Gastroesophageal sphincter (tissue), 4 donors: ENCODE results near the gene METTL24. TPM values are rescaled to one million over a fixed set of nuclear protein-coding genes. Genes with fewer than 3 reads are reported as not detected.
"Not testable (repeated sequence)": the region's sequence is repeated elsewhere in the genome, so short reads cannot be mapped to it uniquely, and the experiment has no call there.

Experiments used
- ATAC-seq: fragments of 150-250 bp; one replicate; pipeline ENCODE4 v1.9.1; 2016; ENCODE audit warnings: mild to moderate bottlenecking, moderate library complexity
- H3K27ac ChIP-seq, 4 donors: fragments of 200-600 bp; sonication (generic) in 3 of 4; 1 replicate in 3 of 4; 2 replicates in 1 of 4; pipeline ENCODE4 v1.5.1; 2016 to 2019
- H3K27me3 ChIP-seq: fragments of 200-600 bp; sonication (generic); one replicate; pipeline ENCODE4 v1.5.1; 2019
- H3K36me3 ChIP-seq, 2 donors: fragments of 200-600 bp; sonication (generic); one replicate each; pipeline ENCODE4 v1.5.1; 2019; ENCODE audit warnings: control low read depth in 1 of 2
- H3K4me1 ChIP-seq, 3 donors: fragments of 200-600 bp; sonication (generic); 1 replicate in 2 of 3; 2 replicates in 1 of 3; pipeline ENCODE4 v1.5.1; 2016 to 2019; ENCODE audit warnings: control low read depth in 2 of 3
- H3K4me3 ChIP-seq, 2 donors: fragments of 200-600 bp; sonication (generic); one replicate each; pipeline ENCODE4 v1.5.1; 2019; ENCODE audit warnings: mild to moderate bottlenecking in 1 of 2, moderate library complexity in 1 of 2
- H3K9me3 ChIP-seq, 3 donors: fragments of 200-600 bp; sonication (generic); one replicate each; pipeline ENCODE4 v1.5.1; 2017 to 2019; ENCODE audit warnings: control low read depth in 2 of 3
- CTCF ChIP-seq, 4 experiments: fragments of 200-600 bp in 2 of 4; fragments of 450-650 bp in 2 of 4; sonication (generic) in 1 of 4; IDR thresholded peaks; one replicate each; pipeline ENCODE4 v1.5.1; 2017 to 2019; ENCODE audit warnings: antibody characterized with exemption in 4 of 4, mild to moderate bottlenecking in 2 of 4, moderate library complexity in 2 of 4
- EP300 ChIP-seq: sonication (generic); formaldehyde crosslinking; IDR thresholded peaks from one replicate; pipeline ENCODE4 v1.6.1; 2017; ENCODE audit warnings: antibody characterized with exemption, mild to moderate bottlenecking
- POLR2A ChIP-seq, 2 donors: fragments of 450-650 bp; IDR thresholded peaks; one replicate each; pipeline ENCODE4 v1.6.1; 2017; ENCODE audit warnings: antibody characterized with exemption in 2 of 2, mild to moderate bottlenecking in 2 of 2, moderate library complexity in 1 of 2
- POLR2AphosphoS5 ChIP-seq: sonication (generic); formaldehyde crosslinking; IDR thresholded peaks from one replicate; pipeline ENCODE4 v1.6.1; 2017; ENCODE audit warnings: antibody characterized with exemption
- WGBS, 2 donors: methylation state at CpG; one replicate each; pipeline ENCODE4 v1.1.5; 2018; ENCODE audit warnings: low coverage in 1 of 2; 5-methylcytosine and 5-hydroxymethylcytosine counted together
- total RNA-seq, 4 donors: library from RNA; depleted of rRNA; stranded (reverse); fragments of >200 nt; gene quantifications; one replicate each; pipeline ENCODE4 v1.1.0, GENCODE V29; 2016

Gene METTL24
- total RNA-seq, 4 donors from 2014 or later: 18.6 to 33.6 (median 24.4) TPM

DNA sequence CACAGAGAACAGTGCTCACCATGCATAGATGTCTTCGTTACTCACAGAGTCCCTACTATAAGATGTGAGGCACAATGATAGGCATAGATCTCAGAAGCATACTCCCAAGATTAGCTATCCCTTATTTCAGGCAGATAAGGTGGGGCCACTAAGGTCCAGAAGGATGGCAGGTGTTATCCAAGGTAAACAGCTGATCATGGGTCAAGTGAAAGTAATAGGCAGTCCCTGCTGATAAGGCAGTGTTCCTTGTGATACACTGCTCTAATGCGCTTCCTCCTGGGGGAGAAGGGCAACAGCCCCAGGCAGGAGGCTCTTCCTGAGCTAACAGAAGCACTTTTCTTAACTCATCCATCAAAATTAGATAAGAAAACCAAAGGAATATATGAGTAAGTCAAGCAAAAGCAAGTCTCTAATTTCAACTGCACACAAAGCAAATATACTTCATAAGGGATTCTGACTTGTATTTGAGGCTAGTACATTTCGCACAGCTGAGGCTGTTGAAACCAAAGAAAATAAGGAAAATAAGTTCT is 42.2 kb downstream of the METTL24 start:
- Histone ChIP-seq H3K36me3 (peaks cover 0 to 16% of the 10 kb centered on the region in 2 donors), H3K27me3 (no peaks in the 10 kb centered on the region), H3K9me3 (no peaks in the 10 kb centered on the region), H3K4me3 (no peak overlapping the region), H3K27ac (no peak overlapping the region), H3K4me1 (peaks cover 0 to 11% (median 0%) of the 10 kb centered on the region in 3 donors)
- TF ChIP-seq POLR2AphosphoS5 (no peak), EP300 (no peak), CTCF (IDR thresholded peaks at IDR 0.05) (no peak), POLR2A (IDR thresholded peaks at IDR 0.05) (no peak)
- ATAC-seq: no peak
- 86 to 94% methylated on average over 2 to 3 of the region's 3 CpGs for WGBS, 2 donors

DNA sequence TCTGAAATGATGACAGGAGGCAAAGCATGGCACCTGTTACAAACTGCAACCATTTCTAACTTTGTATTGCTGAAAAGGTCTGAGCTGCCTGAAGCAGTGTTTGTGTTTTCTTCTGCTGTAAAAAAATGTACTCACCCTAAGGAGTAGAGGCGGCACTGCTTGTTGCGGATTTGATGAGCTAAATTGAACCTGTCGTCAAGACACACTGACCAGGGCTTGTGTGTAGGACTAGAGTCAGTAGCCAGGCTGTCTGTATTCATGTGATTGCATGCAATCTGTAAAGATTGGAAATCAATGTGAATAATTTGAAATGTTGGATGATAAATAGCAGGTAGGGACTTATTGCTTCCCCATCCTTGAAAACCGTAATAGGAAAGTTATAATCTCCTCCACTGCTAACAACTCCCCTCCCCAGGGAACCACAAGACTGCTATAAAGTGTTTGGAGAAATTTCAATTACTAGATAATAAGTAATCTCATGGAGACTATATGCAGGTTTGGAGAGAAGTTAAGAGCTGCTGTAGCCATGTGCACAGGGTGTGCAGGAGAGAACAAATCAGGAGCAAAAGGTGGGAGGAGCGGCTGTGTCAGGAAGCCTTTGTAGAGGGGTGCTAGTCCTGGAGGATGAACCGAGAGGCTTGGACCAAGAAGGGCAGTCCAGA is 42.8 kb downstream of the METTL24 start:
- Histone ChIP-seq H3K27ac (no peak overlapping the region), H3K4me1 (peaks cover 0 to 11% (median 0%) of the 10 kb centered on the region in 3 donors), H3K27me3 (no peaks in the 10 kb centered on the region), H3K36me3 (peaks cover 0 to 16% of the 10 kb centered on the region in 2 donors), H3K4me3 (no peak overlapping the region), H3K9me3 (no peaks in the 10 kb centered on the region)
- TF ChIP-seq POLR2A (IDR thresholded peaks at IDR 0.05) (no peak), POLR2AphosphoS5 (no peak), CTCF (IDR thresholded peaks at IDR 0.05) (no peak), EP300 (no peak)
- ATAC-seq: no peak
- 83 to 96% methylated on average over 6 of the region's 6 CpGs for WGBS, 2 donors

DNA sequence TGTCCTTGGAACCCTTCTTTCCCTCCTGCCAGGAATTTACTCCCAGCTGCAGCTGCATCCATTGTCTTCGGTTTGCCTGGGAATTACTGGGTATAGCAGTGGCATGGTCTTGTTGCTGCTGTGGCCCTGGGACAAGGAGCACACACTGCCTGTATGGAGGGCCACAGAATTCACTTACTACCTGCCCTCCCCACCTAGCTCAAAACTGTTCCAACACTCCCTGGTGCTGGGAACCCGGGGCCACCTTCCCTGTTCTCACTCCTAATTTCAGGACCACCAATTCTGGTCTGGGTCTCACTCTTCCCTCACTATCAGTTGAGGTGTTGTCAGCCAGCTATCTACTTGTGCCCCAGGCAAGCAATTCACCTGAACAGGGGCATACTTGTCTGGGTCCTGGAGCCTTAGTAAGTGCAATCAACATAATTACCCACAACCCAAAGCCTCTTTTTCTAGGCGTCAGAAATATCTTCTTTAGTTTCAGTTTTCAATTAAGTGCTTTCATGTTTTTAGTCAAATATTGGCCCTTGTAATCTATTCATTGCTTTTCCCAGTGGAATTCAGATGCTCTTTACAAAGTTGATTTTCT is 47.2 kb downstream of the METTL24 start:
- Histone ChIP-seq H3K4me1 (no peaks in the 10 kb centered on the region), H3K36me3 (peaks cover 0 to 16% of the 10 kb centered on the region in 2 donors), H3K27ac (no peak overlapping the region), H3K9me3 (no peaks in the 10 kb centered on the region), H3K27me3 (no peaks in the 10 kb centered on the region), H3K4me3 (no peak overlapping the region)
- no peak for ATAC-seq
- TF ChIP-seq POLR2A (IDR thresholded peaks at IDR 0.05): no peak
- 83 to 92% methylated on average over 1 to 3 of the region's 3 CpGs for WGBS, 2 donors

DNA sequence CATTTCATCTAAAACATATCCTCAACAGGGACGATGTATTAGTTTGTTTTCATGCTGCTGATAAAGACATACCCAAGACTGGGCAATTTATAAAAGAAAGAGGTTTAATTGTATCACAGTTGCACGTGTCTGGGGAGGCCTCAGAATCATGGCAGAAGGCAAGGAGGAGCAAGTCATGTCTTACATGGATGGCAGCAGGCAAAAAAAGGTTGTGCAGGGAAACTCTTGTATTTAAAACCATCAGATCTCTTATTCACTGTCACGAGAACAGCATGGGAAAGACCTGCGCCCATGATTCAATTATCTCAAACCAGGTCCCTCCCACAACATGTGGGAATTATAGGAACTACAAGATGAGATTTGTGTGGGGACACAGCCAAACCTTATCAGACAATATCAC is 48.7 kb downstream of the METTL24 start:
- 70 to 86% methylated on average over 2 to 4 of the region's 4 CpGs for WGBS, 2 donors
- H3K4me3 ChIP-seq, ATAC-seq, H3K36me3 ChIP-seq, H3K9me3 ChIP-seq, H3K4me1 ChIP-seq, H3K27ac ChIP-seq, H3K27me3 ChIP-seq: not testable (repeated sequence)

GRCh38 chr6:110307368-110307767 is 50.8 kb downstream of the METTL24 start:
- Histone ChIP-seq H3K27me3 (no peaks in the 10 kb centered on the region), H3K4me1 (no peaks in the 10 kb centered on the region), H3K4me3 (no peak overlapping the region), H3K36me3 (no peaks in the 10 kb centered on the region), H3K9me3 (no peaks in the 10 kb centered on the region), H3K27ac (no peak overlapping the region)
- TF ChIP-seq POLR2AphosphoS5 (no peak), POLR2A (IDR thresholded peaks at IDR 0.05) (no peak), CTCF (IDR thresholded peaks at IDR 0.05) (no peak), EP300 (no peak)
- 54 to 80% methylated on average over 2 of the region's 2 CpGs for WGBS, 2 donors
- no peak for ATAC-seq

DNA sequence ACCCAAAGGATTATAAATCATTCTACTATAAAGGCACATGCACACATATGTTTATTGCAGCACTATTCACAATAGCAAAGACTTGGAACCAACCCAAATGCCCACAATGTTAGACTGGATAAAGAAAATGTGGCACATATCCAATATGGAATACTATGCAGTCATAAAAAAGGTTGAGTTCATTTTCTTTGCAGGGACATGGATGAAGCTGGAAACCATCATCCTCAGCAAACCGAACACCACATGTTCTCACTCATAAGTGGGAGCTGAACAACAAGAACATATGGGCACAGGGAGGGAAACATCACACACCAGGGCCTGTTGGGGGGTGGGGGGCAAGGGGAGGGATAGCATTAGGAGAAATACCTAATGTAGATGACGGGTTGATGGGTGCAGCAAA is 52.3 kb downstream of the METTL24 start:
- H3K9me3 ChIP-seq, H3K4me1 ChIP-seq, H3K4me3 ChIP-seq, ATAC-seq, H3K27ac ChIP-seq, H3K27me3 ChIP-seq, H3K36me3 ChIP-seq: not testable (repeated sequence)
- 95 to 100% methylated on average over 1 to 2 of the region's 2 CpGs for WGBS, 2 donors

DNA sequence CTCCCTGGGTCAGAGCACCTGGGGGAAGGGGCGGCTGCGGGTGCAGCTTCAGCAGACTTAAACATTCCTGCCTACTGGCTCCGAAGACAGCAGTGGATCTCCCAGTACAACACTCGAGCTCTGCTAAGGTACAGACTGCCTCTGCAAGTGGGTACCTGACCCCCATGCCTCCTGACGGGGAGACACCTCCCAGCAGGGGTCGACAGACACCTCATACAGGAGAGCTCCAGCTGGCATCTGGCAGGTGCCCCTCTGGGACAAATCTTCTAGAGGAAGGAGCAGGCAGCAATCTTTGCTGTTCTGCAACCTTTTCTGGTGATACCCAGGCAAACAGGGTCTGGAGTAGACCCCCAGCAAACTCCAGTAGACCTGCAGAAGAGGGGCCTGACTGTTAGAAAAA is 54.5 kb downstream of the METTL24 start:
- H3K27ac ChIP-seq, H3K4me3 ChIP-seq, H3K36me3 ChIP-seq, H3K9me3 ChIP-seq, H3K4me1 ChIP-seq, ATAC-seq, H3K27me3 ChIP-seq: not testable (repeated sequence)
- 90% methylated on average over 2 of the region's 6 CpGs; no CpG with 5 or more reads in 1 of the 2 donors for WGBS, 2 donors
